Measurements from ENCODE around the gene LPCAT3.
"Not testable (repeated sequence)": the region's sequence is repeated elsewhere in the genome, so short reads cannot be mapped to it uniquely, and the experiment has no call there.

The LPCAT3 gene

DNA sequence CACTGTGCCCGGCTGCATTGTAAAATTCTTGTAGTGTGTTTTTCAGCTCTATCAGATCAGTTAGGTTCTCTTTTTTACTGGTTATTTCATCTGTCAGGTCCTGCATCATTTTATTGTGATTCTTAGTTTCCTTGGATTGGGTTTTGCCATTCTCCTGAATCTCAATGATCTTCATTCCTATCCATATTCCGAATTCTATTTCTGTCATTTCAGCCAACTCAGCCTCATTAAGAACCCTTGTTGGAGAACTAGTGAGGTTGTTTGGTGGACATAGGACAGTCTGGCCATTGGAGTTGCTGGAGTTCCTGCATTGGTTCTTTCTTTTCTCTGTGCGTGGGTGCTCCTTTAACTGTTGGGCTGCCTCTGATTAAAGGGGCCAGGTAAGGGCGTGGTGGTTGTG, 36.6 kb upstream of the LPCAT3 start:
- H3K4me3 ChIP-seq (ENCODE audit: low read depth, low read length): no peak overlapping the region
- no peak for DNase-seq (ENCODE audit: low read depth)
- TF ChIP-seq, protein P1, sequence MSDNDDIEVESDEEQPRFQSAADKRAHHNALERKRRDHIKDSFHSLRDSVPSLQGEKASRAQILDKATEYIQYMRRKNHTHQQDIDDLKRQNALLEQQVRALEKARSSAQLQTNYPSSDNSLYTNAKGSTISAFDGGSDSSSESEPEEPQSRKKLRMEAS (IDR thresholded peaks at IDR 0.05; ENCODE audit: low read depth, low read length): no peak
- TF ChIP-seq POLR2A (IDR thresholded peaks at IDR 0.05; ENCODE audit: extremely low read depth, insufficient read length) (no peak), MYC (IDR thresholded peaks at IDR 0.05; ENCODE audit: low read depth, low read length) (no peak)
- TF ChIP-seq, protein P2, sequence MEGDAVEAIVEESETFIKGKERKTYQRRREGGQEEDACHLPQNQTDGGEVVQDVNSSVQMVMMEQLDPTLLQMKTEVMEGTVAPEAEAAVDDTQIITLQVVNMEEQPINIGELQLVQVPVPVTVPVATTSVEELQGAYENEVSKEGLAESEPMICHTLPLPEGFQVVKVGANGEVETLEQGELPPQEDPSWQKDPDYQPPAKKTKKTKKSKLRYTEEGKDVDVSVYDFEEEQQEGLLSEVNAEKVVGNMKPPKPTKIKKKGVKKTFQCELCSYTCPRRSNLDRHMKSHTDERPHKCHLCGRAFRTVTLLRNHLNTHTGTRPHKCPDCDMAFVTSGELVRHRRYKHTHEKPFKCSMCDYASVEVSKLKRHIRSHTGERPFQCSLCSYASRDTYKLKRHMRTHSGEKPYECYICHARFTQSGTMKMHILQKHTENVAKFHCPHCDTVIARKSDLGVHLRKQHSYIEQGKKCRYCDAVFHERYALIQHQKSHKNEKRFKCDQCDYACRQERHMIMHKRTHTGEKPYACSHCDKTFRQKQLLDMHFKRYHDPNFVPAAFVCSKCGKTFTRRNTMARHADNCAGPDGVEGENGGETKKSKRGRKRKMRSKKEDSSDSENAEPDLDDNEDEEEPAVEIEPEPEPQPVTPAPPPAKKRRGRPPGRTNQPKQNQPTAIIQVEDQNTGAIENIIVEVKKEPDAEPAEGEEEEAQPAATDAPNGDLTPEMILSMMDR (IDR thresholded peaks at IDR 0.05; ENCODE audit: low read depth, low read length): no peak

DNA sequence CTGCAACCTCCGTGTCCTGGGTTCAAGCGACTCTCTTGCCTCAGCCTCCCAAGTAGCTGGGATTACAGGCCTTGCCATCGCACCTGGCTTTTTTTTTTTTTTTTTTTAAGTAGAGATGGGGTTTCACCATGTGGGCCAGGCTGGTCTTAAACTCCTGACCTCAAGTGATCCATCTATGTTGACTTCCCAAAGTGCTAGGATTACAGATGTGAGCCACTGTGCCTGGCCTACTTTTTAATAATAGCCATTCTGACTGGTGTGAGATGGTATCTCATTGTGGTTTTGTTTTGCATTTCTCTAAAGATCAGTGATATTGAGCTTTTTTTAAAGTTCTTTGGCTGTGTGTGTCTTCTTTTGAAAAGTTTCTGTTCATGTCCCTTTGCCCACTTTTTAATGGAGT, 31.7 kb upstream of the LPCAT3 start:
- H3K4me3 ChIP-seq (ENCODE audit: low read depth, low read length); DNase-seq (ENCODE audit: low read depth): not testable (repeated sequence)

DNA sequence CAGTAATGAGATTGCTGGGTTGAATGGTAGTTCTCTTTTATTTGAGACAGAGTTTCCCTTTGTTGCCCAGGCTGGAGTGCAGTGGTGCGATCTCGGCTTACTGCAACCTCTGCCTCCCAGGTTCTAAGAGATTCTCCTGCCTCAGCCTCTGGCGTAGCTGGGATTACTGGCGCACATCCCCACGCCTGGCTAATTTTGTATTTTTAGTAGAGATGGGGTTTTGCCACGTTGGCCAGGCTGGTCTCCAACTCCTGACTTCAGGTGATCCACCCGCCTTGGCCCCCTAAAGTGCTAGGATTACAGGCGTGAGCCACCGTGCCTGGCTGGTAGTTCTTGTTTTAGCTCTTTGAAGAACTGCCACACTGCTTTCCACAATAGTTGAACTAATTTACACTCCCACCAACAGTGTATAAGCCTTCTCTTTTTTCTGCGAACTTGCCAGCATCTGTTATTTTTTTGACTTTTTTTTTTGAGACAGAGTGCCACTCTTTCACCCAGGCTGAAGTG, 31.2 kb upstream of the LPCAT3 start:
- DNase-seq (ENCODE audit: low read depth); H3K4me3 ChIP-seq (ENCODE audit: low read depth, low read length): not testable (repeated sequence)

DNA sequence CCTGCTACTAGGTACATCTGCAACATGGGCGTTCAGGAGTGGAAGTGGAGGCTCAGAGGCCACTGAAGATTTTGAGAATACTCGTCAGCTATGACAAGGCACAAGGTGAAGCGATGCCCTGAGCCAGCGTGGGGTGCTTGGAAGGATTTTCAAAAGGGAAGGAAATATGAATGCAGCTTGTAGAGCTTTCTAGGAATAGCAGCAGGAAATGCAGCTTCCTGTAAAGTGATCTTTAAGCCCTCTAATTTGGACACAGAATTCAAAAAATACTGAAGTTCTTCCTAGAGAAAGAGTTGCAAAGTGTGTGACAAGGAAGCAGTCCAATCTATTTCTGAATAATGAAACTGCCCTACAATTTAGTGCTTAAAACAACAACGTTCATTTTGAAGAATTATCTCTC, 29.0 kb upstream of the LPCAT3 start:
- TF ChIP-seq MYC (IDR thresholded peaks at IDR 0.05; ENCODE audit: low read depth, low read length): no peak
- no peak for TF ChIP-seq POLR2A (IDR thresholded peaks at IDR 0.05; ENCODE audit: extremely low read depth, insufficient read length)
- TF ChIP-seq, protein P2 (IDR thresholded peaks at IDR 0.05; ENCODE audit: low read depth, low read length): no peak
- TF ChIP-seq, protein P1 (IDR thresholded peaks at IDR 0.05; ENCODE audit: low read depth, low read length): no peak
- H3K4me3 ChIP-seq (ENCODE audit: low read depth, low read length): no peak overlapping the region
- DNase-seq (ENCODE audit: low read depth): no peak

DNA sequence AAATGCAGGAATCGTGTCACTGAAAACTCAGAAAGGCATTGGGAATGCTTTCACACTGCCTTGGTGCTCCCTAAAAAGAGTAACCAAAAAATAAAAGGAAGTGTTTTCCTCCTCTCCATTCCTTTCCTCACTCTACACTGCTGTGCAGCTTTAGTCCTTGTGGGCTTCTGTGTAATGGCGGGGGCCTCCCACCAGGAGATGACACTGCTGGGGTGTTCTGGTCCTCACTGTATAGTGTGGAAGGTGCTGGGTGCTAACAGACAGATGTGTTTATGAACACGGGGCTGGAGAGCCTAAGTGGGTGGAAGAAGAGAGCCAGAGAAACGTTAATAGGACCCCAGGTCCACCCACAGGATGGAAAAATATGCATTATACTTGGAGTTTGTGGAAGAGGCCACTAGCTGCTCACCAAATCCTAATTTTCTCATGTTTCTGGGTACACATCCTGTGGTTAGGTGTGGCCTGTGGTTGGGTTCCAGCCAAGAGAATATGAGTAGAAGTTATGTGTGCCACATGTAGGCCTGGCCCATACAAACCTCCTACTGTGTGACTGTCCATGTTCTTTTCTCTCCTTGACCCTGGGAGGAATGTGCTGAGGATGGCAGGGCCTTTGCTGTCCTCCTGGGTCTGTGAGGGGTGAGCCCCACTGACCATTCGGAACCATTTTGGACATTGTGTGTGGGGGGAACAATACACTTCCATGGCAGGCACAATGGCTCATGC, 28.3 kb upstream of the LPCAT3 start:
- no peak overlapping the region for H3K4me3 ChIP-seq (ENCODE audit: low read depth, low read length)
- TF ChIP-seq MYC (IDR thresholded peaks at IDR 0.05; ENCODE audit: low read depth, low read length): no peak
- TF ChIP-seq, protein P2 (IDR thresholded peaks at IDR 0.05; ENCODE audit: low read depth, low read length): no peak
- TF ChIP-seq, protein P1 (IDR thresholded peaks at IDR 0.05; ENCODE audit: low read depth, low read length): no peak
- no peak for TF ChIP-seq POLR2A (IDR thresholded peaks at IDR 0.05; ENCODE audit: extremely low read depth, insufficient read length)
- DNase-seq (ENCODE audit: low read depth): no peak

DNA sequence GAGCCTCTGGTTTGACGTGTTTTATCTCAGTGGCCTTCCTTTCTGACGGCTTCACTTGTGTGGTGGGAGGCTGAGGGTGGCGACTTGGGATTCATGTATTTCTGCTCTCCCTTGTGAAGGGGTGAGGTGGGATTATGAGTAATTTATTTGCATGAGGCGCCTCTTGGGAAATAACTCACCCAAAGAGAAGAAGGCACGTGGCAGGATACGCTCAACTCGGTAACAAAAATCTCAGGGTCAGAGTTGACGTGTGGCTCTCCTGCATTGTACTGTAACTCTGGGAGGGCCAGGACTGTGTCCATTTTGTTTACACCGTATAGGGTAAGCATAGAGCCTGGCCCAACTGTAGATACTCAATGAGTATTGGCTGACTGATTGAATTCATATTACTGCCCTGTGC, 27.6 kb upstream of the LPCAT3 start:
- no peak overlapping the region for H3K4me3 ChIP-seq (ENCODE audit: low read depth, low read length)
- TF ChIP-seq POLR2A (IDR thresholded peaks at IDR 0.05; ENCODE audit: extremely low read depth, insufficient read length) (no peak), MYC (IDR thresholded peaks at IDR 0.05; ENCODE audit: low read depth, low read length) (no peak)
- TF ChIP-seq, protein P1 (IDR thresholded peaks at IDR 0.05; ENCODE audit: low read depth, low read length): no peak
- TF ChIP-seq, protein P2 (IDR thresholded peaks at IDR 0.05; ENCODE audit: low read depth, low read length): no peak
- peak; percentile 16 for DNase-seq (ENCODE audit: low read depth)

DNA sequence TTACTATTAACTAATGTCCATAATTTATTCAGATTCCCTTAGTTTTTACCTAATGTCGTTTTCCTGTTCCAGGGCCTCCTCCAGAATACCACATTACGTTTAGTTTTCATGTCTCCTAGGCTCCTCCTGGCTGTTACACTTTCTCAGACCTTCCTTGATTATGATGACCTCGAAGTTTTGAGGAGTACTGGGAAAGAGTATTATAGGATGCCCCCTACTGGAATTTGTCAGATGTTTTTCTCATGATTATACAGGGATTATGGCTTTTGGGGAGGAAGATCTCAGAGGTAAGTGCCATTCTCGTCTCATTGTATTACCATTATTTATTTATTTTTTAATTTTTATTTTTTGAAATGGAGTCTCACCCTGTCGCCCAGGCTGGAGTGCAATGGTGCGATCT, 24.6 kb upstream of the LPCAT3 start:
- TF ChIP-seq, protein P2 (IDR thresholded peaks at IDR 0.05; ENCODE audit: low read depth, low read length): peak; percentile 36
- no peak for TF ChIP-seq MYC (IDR thresholded peaks at IDR 0.05; ENCODE audit: low read depth, low read length)
- DNase-seq (ENCODE audit: low read depth): peak; percentile 70
- no peak overlapping the region for H3K4me3 ChIP-seq (ENCODE audit: low read depth, low read length)
